H1 (cell line): ENCODE results near the gene TMC4.

ENCODE experiments used
- ASH2L ChIP-seq: fragments of 200-600, 300-600 bp; sonication (generic); IDR thresholded peaks from one replicate; pipeline ENCODE4 v1.7.1; 2017; ENCODE audit warnings: low read length
- CREB1 ChIP-seq: IDR thresholded peaks from 2 replicates; pipeline ENCODE4 v1.6.1; 2012; ENCODE audit warnings: inconsistent platforms
- SIN3A ChIP-seq, 2 experiments: IDR thresholded peaks in 1 of 2; conservative IDR thresholded peaks in 1 of 2; 2 replicates each; pipeline ENCODE4 v1.6.1; 2011 to 2012; ENCODE audit warnings: low read length in 2 of 2, improper control_type of control experiment in 1 of 2, low read depth in 1 of 2, mild to moderate bottlenecking in 1 of 2

DNA sequence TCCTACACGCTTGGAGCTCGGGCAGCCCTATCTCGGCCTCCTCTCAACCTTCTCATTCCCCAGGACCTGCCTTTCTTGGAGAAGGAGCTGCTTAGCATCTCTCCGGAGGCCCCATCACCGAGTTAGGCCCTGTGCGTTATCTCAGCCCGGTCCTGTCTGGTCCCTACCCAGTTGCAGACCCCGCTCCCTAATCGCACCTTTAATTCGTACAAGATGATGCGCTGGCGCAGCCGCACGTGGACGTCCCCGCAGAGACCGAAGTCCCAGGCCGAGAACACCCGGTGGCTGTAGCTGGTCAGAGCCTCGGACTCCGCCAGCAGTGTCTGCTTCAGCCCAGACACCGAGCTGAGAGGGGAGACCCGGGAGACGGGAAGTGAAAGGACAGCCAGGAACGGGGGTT, 7.7 kb downstream of the TMC4 start:
- TF ChIP-seq CREB1 (no peak), SIN3A (conservative IDR thresholded peaks at IDR 0.05 in 1 of 2, IDR thresholded peaks at IDR 0.05 in 1 of 2; ENCODE audit: low read depth in 1 of 2, low read length in 2 of 2) (no peak), ASH2L (no peak)
